Measurements from ENCODE around the gene RRP12.

GRCh38 chr10:97434557-97434956, 33.4 kb upstream of the RRP12 start:
- TF ChIP-seq REST (IDR thresholded peaks at IDR 0.05; ENCODE audit: low read depth, low read length) (no peak), CTCF (IDR thresholded peaks at IDR 0.05) (no peak), ELF1 (IDR thresholded peaks at IDR 0.05) (no peak)
